SIG-M5 (cell line): ENCODE data around the gene ADSS2.
"Not testable (repeated sequence)": the region's sequence is repeated elsewhere in the genome, so short reads cannot be mapped to it uniquely, and the experiment has no call there.

ENCODE experiments used
- DNase-seq: peaks from one replicate; lab custom pipeline; 2025; lab: John Stamatoyannopoulos, UW

Gene ADSS2

DNA sequence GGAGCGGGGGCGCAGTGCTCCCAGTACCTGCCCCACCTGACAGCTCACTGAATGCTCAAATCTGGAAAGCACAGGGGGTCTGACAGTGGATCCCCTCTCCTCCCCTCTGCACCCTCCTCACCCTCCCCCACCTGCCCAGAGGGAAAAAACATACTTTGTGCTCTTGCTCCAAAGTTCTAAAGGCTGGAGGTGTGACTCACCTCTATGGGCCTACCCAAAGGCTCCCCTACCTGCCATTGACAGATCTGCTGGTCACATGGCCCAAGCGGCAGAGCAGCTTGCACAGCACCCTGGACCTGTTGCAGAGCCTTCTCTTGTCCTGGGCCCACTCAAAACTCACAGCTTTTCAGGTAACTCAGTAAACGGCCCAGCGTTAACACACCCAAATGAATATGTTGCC, 55.7 kb downstream of the ADSS2 start:
- DNase-seq, result no peak

DNA sequence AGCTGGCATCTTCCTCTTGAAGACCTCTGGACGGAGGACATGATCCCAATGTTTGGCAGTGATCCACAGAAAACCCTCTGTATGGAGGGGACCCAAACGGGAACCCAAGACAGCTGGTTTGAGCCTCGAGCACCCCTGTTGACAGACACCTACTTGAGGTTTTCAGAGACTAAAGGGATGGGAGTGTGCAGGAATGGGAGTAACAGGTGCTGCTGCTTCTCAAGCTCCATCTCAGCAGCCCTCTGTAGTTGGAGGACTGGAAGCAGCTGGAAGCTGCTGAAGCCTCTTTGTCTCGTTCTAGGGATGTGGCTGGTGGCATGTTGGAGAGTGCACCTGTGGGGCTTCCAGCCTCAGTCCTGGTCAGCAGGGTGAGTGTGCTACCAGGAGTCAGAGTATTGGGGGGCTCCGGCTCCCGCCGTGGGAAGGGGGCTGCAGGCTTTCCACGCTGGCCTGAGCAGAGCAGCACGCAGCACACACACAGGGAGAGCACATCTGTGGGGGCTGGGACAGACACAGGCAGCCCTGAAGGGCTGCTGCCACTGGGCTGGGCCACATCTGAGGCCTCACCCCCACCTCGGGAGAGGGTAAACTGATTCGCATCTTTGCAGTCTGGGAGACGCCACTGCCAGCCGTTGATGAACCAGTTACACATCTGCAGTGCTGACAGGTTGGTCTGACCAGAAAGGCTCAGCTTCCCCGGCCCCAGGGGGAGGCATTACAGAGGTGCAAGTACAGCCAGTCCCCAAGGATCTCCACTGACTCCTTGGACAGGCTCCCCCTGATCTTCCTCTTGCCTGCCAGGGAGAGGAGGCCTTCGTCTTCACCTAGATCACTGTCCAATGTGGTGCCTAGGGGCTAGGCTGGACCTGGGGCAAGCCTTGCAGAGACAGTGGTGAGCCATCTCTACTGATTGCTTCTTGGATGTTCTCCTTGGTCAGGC, 56.6 kb downstream of the ADSS2 start:
- DNase-seq, result no peak

DNA sequence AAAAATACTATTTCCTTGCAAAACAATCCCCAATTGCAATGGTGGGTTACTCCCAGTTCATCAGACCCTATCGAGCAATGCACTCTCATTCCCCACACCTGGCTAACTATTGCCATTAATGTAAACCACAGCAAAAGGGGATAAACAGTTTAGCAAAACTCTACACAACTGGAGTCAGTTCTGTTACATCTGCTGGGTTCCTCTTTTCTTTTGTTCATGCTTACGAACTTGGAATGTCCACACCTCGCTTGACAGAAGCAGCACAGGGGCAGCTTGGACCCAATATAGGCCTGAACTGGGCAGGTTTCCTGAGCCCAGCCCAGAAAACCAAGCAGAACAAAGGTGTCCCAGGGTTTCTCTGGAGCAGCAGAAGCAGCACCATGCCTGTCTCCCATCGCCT, 57.4 kb downstream of the ADSS2 start:
- DNase-seq, result no peak

DNA sequence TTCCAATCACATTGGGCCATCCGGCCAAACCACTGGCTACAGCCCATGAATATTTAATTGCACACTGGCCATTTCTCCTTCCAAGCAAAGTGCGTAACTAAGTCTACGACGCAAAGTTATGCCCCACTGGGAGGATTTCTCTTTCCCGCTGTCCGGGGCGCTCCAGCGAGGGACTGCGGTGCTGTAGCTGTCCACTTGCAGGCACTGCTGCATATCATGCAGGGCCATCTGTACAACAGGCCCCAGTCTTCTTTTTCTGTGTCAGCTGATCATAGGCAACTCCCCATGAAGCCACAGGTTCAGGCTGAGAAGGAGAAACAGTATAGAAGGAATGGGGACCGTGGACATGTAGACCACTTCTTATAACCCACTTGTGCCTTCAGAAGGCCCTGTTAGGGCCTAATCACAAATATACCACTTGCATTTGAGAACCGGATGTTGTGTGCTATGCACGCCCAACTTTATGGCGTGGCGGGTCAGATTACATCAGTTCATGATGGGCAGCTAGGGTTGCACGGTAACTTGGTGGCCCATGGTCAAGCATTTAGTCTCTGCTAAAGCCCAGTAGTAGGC, 58.0 kb downstream of the ADSS2 start:
- DNase-seq, result no peak

DNA sequence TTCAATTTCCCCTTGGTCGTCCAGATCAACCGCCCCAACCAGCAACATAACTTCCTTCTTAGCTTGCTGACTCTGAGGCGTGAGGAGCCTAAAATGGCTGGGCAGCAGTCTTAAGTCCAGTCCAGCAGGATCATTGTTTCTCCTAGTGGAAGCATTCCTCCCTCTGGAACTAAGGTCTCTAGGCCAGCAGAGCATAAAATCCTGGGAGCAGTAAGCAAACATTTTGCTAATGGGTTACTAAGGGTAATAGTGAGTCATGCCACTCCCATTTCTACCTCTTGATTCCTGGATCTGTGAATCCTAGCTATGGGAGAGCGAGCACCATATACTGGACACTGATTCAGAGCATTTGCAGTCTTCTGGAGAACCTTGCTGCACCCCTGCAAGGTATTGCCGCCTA, 59.9 kb downstream of the ADSS2 start:
- no peak for DNase-seq

DNA sequence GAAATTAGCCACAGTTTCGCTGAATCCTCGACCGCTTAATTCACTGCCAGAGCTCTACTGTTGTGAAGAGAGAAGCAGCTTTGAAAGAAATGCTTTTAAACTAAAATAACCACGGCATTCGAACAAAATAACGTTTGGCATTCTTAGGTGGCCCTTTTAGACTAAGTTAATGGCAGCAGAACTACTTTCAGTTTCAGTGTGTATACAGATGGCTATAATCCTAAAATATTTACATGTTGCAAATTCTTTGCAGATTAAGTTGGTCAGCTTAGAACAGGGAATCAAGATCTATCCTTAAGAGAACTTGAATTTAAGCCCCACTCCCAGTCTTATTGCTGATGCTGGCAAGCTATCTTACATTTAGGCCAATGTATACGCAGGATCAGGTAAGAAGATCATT, 62.7 kb downstream of the ADSS2 start:
- DNase-seq, result no peak

DNA sequence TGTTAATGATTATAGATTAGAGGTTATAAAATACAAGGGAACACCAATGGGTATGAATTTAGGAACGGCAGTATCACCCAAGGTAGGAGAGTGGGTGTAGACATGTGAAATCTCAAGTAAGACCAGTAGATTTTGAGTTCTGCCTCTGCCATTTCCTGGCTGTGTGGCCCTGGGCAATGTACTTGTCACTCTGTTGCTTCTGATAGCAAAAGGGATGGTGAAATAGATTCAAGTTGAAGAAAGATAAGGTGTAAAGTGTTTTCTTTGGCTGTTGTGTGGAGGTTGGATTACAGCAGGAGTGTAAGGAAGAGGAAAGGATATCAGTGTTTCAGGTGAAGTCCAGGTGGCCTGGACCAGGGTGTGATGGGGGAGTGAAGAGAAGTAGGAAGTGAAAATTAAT, 64.3 kb downstream of the ADSS2 start:
- DNase-seq, result no peak

DNA sequence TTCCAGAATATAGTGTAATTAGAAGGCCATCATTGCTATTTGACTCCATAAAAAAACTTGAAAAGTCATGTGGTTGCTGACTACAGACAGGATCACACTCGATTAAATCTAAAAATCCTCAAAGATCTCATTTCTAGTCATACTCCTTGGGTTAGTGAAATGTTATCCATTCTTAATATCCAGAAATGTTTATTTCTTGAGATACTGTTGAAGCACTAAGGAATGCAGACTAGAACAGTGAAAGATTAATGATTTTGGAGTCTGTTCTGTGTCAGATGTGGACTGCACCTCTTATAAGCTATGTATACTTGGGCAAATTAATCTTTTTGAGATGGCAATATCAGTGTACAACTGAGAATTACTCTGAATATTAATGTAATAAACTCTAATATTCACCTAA, 65.1 kb downstream of the ADSS2 start:
- DNase-seq, result no peak

DNA sequence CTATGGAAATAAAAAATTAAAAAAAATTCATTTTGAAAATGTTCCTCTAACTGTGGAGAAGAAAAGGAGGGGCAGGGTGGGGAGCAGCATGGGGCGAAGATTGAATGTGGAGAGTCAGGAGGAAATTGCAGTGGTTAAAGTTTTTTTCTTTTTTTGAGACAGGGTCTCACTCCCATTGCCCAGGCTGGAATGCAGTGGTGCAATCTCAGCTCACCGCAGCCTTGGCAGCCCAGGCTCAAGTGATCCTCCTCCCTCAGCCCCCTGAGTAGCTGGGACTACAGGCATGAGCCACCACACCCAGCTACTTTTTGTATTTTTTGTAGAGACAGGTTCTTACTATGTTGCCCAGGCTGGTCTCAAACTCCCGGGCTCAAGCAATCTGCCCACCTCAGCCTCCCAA, 67.6 kb downstream of the ADSS2 start:
- DNase-seq, result no peak

DNA sequence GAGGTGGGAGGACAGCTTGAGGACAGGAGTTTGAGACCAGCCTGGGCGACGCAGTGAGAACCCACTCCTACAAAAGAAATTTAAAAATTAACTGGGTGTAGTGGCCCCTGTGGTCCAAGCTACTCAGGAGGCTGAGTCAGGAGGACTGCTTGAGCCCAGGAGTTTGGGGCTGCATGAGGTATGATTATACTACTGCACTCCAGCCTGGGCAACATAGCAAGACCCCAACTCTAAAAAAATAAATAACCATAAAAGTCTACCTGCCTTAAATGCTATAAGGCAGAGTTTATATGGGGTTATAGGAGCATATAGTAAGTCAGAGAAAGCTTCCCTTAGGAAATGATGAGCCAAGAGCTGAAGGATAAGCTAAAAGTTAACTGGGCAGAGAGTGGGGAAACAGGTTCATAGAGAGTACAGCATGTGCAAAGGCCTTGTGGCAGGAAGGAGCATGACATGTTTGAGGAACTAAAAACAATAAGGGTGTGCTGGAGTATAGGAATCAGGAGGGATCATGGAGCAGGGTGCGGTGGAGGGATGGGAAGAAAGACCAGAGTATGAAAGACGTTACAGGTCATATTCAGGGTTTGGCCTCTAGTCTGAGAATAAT, 68.3 kb downstream of the ADSS2 start:
- no peak for DNase-seq

DNA sequence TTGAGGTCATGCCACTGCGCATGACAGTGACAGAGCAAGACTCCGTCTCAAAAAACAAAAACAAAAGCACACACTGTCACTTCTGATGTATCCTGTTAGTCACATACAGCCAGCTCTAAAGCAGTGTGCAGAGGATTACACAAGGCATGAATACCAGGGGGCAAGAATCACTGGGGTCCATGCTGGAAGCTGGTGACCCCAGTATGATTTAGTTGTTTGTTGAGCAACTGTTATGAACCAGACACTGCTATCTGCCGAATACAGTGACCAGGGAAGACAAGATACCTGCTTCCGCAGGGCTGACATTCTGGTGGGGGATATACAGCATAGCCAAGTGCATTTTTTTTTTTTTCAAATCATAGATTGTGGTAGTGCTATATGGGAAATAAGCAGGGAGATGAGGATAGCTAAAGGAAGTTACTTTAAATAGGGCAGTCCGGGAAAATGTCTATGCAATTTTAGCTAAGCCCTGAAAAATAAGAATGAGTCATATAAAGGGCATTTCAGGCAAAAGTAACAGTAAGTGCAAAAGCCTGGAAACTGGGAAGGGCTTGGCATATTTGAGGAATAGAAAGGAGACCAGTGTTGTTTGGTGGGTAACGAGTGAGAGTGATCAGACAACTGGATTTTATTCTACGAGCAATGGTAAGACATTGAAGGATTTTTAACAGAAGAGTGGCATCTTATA, 69.7 kb downstream of the ADSS2 start:
- DNase-seq, result no peak

DNA sequence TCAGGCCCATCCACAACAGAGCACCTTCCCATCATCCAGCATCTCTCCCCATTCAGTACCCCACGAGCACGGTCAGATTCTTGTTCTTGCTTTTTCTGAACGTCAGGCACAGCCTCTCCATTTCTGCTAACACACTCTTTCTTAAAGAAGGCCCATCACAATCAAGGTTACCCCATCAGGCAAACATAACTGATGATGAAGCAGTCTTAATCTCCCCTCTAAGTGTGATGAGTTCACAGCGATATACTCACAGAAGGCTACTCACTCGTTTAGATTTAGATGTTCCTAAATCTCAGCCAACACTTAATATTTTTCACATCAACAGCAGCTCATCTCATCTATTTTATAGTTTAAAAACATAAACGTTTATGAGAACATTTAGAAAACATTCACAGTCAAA, 75.6 kb downstream of the ADSS2 start:
- DNase-seq, result no peak

DNA sequence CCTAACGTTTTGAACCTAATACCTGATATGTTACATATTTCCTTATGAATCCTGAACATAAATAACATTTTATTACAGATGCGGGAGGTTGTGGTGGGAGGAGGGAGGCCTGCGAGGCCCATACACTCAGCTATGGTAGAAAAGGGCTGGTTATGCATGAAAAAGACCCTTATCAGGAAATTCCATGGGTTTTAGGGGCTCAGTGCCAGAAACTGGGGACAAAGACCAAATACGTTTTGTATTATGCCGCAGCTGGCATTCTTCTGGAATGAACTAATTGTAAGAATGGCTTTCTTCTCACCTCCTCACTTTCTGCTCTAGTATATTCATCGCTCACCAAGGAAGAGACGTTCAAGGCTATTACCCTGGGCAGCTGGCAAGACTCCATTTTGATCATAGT, 76.7 kb downstream of the ADSS2 start:
- no peak for DNase-seq

DNA sequence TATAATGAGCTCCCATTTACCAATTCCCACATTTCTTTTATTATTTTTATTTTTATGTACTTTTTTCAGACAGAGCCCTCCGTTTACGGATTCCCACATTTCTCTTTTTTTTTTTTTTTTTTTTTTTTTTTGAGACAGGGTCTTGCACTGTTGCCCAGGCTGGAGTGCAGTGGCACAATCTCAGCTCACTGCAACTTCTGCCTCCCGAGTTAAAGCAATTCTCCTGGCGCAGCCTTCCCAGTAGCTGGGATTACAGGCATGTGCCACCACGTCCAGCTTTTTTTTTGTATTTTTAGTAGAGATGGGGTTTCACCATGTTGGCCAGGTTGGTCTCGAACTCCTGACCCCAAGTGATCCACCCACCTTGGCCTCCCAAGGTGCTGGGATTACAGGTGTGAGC, 77.2 kb downstream of the ADSS2 start:
- DNase-seq, result not testable (repeated sequence)

DNA sequence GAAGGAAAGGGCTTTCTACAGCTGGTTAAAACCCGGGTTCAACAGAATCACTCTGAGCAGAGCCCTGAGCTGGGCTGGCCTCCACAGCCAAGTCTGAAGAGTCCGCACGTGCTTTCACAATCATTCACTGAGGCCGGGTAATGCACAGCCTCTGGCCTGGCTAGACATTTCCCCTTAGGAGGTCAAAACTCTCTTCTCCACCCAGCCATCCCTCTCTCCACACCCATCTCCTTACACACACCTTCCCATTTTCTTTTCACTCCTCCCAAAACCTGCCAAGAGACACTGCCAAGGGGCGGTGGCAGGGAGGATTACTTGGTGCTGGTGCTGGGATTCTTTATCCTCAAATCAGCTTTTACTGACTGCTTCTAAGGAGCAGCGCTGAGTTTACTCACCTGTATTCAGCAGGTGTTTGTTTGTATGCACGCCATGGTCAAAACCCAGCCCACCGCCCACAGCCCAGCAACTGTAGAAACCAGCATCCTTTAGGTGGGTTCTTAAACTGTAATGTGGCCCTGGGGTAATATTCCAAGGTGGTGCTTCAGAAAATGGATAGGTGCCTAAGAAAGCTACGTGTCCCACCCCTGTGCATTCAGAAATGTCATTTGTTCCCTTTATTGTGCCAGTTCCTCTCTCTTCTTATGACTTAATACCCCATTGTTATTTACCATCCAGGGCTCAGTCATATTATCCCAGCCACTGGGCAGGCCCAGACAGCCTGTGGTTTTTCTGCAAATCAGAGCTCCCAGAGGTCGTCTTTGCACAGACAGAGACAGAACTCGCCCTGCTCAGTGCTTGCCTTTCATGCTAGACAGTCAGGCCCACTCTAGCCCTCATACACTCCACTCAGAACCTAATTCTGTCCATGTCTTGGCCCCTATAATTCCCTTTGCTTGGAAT, 80.2 kb downstream of the ADSS2 start:
- DNase-seq, result no peak

DNA sequence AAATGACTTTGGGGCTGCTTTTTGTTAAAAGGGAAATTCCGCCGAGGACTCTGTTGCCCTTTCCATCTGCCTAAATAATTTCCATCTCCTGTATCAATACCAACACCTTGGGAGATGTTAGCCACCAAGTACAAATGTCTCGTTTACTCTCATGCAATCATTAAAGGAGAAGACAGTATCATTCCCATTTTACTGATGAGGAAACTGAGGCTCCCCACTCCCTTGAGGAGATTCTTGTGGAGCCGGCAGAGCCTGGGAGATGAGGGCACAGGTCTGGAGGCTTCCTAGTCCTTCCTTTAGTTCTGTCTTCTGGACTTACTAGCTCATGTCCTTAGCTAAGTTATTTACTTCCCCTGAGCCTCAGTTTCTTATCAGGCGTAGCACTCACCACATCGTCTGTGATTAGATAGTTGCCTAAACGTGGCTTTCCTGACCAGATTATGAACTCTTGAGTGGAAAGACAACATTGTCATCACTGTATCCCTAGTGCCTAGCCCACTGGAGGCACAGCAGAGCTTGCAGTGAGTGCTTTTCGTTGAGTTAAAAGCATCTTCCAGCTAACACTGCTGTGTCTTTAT, 81.6 kb downstream of the ADSS2 start:
- no peak for DNase-seq

DNA sequence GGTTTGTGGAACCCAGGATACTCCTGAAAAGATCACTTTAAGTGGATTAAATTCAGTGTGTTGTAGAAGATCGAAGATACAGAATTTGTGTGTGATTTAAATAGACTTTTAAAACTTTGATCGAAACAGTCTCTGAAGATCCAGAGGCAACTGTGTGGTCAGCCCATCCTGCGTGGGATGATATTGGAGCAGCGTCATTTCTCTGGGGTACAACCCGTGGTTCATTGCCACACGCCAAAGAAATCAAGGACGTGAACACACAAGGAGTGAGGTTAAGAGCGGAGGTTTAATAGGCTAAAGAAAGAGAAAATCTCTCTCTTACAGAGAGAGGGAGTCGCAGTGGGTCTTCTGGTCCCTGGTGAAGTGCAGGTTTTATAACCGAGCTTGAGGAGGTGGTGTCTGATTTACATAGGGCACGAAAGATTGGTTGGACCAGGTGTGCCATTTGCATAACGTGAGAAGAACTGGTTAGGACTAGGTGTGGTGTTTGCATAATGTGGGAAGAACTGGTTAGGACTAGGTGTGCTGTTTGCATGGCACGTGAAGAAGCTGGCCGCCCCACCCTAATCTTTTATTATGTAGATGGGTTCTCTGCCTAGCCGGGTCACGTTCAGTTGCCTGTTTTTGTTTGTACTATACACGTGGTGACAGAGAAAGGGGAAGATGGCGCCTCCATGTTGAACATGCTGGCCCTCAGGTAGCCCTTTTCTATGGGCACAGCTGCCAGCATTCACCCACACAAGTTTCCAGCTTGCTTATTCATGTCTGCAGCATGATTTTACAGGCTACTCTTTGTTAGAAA, 82.3 kb downstream of the ADSS2 start:
- no peak for DNase-seq

DNA sequence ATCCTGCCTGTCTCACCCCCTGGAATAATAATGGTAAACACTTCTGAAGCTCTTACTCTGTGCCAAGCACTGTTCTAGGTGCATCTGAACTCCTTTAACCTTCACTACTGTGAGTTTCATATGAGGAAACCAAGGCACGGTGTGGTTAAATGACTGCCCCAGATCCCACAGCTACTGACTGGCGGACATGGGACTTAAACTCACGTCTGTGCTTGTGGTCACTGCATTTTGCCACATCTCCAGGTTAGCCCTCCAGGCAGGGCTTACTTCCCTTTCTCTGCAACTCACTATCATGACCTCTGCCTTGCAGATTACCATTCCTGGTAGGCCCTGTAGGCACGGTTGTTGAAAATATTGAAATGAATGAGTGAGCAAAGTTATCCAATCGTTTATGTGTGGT, 83.4 kb downstream of the ADSS2 start:
- no peak for DNase-seq

DNA sequence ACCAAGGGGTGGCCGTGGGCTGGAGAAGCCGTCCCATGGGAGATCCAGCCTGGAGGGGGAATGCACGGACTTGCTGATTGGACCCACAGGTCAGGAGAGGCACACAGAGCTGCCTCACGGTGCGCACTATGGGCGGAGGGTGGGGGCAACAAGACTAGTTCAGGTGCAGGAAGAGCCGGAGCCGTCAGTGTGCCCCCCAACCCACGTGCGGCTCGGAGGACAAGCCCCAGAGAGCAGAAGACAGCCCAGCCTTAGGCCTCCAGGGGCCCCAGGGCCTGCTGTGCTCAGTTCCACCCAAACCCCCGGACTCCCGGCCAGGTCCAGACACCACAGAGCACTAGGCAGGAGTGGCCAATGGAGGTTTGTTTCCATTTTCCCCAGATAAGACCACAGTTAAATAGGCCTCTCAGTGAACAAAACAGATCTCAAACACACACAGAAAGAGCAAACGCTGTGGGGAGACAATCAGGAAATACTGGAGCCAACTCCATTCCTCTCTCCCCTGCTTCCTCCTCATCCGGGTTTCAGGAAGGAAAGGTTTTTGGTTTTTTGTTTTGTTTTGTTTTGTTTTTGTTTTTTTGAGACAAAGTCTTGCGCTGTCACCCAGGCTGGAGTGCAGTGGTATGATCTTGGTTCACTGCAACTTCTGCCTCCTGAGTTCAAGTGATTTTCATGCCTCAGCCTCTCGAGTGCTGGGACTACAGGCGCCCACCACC, 84.2 kb downstream of the ADSS2 start:
- DNase-seq, result no peak

DNA sequence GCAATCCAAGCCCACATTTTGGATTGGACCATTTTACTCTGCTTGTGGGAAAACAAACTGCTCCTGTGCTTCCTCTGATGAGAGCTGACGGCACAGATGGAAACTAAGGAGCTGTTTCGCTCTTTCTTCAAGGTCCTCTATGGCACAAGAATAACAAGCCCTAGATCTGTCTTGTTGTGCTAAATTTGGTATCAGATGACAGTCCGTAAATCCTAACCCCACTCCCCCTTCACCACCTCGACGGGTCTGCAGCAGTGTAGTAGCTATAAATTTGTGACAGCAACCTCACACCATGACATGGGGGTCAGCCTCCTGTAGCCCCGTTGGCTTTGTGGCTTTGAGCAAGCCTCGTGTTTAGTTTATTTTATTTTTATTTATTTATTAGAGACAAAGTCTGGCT, 85.9 kb downstream of the ADSS2 start:
- DNase-seq, result no peak
